RCC 7860 (cell line): ENCODE measurements around the gene YKT6.

ENCODE experiments used
- DNase-seq: peaks from one replicate; pipeline ENCODE4 v3.0.0-alpha.2; 2015; ENCODE audit warnings: low spot score
- FAIRE-seq: peaks from 2 replicates; lab custom pipeline; 2012; peaks lifted over from hg19 to GRCh38; lab: Jason Lieb, UNC

YKT6 gene

GRCh38 chr7:44229546-44230105 lies 28.8 kb downstream of the YKT6 start:
- FAIRE-seq, result no peak

GRCh38 chr7:44230286-44230685 lies 29.5 kb downstream of the YKT6 start:
- FAIRE-seq (no peak), DNase-seq (no peak)

More at GRCh38 chr7:44229546-44230105, 28.8 kb downstream of the YKT6 start:
- DNase-seq, result no peak

GRCh38 chr7:44231088-44231487 lies 30.3 kb downstream of the YKT6 start:
- DNase-seq, result no peak
- FAIRE-seq, result no peak

- FAIRE-seq, result no peak
- no peak for DNase-seq
Observed at GRCh38 chr7:44232396-44232795, 31.6 kb downstream of the YKT6 start.

GRCh38 chr7:44232901-44233715 lies 32.3 kb downstream of the YKT6 start:
- FAIRE-seq, result no peak

GRCh38 chr7:44235066-44235465 lies 34.3 kb downstream of the YKT6 start:
- no peak for FAIRE-seq
- DNase-seq, result no peak

More at GRCh38 chr7:44232901-44233715, 32.3 kb downstream of the YKT6 start:
- no peak for DNase-seq

- DNase-seq, result no peak
- FAIRE-seq, result no peak
Observed at GRCh38 chr7:44235582-44236332, 35.0 kb downstream of the YKT6 start.

- FAIRE-seq, result no peak
- no peak for DNase-seq
Observed at GRCh38 chr7:44236333-44236728, 35.6 kb downstream of the YKT6 start.

- FAIRE-seq, result no peak
- DNase-seq, result no peak
Observed at GRCh38 chr7:44237696-44238095, 36.9 kb downstream of the YKT6 start.

- no peak for DNase-seq
- no peak for FAIRE-seq
Observed at GRCh38 chr7:44238116-44238695, 37.4 kb downstream of the YKT6 start.

GRCh38 chr7:44239361-44239760 lies 38.6 kb downstream of the YKT6 start:
- no peak for DNase-seq
- FAIRE-seq, result no peak

GRCh38 chr7:44240376-44240775 lies 39.6 kb downstream of the YKT6 start:
- no peak for FAIRE-seq
- DNase-seq, result no peak

GRCh38 chr7:44240983-44241510 lies 40.3 kb downstream of the YKT6 start:
- DNase-seq (peak; percentile 67), FAIRE-seq (no peak)

GRCh38 chr7:44242091-44242490 lies 41.3 kb downstream of the YKT6 start:
- FAIRE-seq (no peak), DNase-seq (no peak)

- DNase-seq (no peak), FAIRE-seq (no peak)
Observed at GRCh38 chr7:44244282-44244681, 43.5 kb downstream of the YKT6 start.

GRCh38 chr7:44246396-44247113 lies 45.8 kb downstream of the YKT6 start:
- FAIRE-seq, result no peak
- no peak for DNase-seq

- no peak for DNase-seq
- FAIRE-seq, result no peak
Observed at GRCh38 chr7:44247868-44248651, 47.3 kb downstream of the YKT6 start.

- no peak for DNase-seq
- no peak for FAIRE-seq
Observed at GRCh38 chr7:44249639-44250234, 49.0 kb downstream of the YKT6 start.

GRCh38 chr7:44251269-44251668 lies 50.5 kb downstream of the YKT6 start:
- DNase-seq (no peak), FAIRE-seq (no peak)
